Hepatocyte (in vitro differentiated cells): ENCODE measurements around the gene GFER.

Experiments used
- EZH2 ChIP-seq: fragments of 200-600 bp; sonication (generic); IDR thresholded peaks from 2 replicates; pipeline ENCODE4 v1.6.1; 2016; ENCODE audit warnings: antibody characterized with exemption, mild to moderate bottlenecking, borderline replicate concordance
- TF ChIP-seq, protein P1 (sequence below): fragments of 200-600 bp; sonication (generic); IDR thresholded peaks from 2 replicates; pipeline ENCODE4 v1.5.1; 2016; ENCODE audit warnings: antibody characterized with exemption, mild to moderate bottlenecking; ENCODE audit not compliant: poor library complexity

DNA sequence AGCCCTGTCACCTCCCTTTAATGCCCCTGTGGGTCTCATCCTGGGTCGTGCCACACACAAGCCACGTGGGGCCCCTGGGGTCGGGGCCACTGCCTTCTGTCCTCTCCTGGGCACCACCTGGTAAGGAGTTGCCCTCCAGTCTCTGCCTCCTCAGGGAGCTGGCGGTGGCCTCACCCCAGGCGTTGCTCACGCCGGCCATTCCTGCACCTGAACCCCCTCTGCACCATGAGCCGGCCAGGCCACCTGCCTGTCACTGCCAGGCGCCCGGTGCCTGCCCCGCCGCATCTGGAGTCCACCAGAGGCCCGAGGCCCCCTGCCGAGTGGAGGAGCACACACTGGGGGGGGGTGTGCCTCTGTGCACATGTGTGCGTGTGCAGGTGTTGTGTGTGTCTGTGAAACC is 53.1 kb downstream of the GFER start:
- TF ChIP-seq, protein P1, sequence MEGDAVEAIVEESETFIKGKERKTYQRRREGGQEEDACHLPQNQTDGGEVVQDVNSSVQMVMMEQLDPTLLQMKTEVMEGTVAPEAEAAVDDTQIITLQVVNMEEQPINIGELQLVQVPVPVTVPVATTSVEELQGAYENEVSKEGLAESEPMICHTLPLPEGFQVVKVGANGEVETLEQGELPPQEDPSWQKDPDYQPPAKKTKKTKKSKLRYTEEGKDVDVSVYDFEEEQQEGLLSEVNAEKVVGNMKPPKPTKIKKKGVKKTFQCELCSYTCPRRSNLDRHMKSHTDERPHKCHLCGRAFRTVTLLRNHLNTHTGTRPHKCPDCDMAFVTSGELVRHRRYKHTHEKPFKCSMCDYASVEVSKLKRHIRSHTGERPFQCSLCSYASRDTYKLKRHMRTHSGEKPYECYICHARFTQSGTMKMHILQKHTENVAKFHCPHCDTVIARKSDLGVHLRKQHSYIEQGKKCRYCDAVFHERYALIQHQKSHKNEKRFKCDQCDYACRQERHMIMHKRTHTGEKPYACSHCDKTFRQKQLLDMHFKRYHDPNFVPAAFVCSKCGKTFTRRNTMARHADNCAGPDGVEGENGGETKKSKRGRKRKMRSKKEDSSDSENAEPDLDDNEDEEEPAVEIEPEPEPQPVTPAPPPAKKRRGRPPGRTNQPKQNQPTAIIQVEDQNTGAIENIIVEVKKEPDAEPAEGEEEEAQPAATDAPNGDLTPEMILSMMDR, result no peak
- TF ChIP-seq EZH2, result no peak
